DMS53 treated with DMSO at 0.1 percent for 48 hours (cell line): ENCODE data around the gene CUL2.
"Not testable (repeated sequence)": the region's sequence is repeated elsewhere in the genome, so short reads cannot be mapped to it uniquely, and the experiment has no call there.

Experiments
- DNase-seq: peaks from one replicate; lab custom pipeline; 2025; ENCODE audit not compliant: unreplicated experiment; lab: John Stamatoyannopoulos, UW

The CUL2 gene

DNA sequence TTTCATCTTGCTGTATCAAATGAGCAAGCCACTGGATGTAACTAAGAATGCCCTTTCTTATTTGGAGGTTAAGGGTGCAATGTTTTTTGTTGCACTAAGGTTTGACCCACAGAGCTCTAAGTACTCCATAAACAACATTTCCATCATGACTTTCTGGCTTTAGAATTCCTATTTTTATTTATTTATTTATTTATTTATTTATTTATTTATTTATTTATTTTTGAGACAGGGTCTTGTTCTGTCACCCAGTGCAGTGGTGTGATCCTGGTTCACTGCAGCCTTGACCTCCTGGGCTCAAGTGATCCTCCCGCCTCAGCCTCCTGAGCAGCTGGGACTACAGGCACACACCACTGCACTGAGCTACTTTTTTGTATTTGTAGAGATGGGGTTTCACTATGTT is 9.9 kb downstream of the CUL2 start:
- not testable (repeated sequence) for DNase-seq

GRCh38 chr10:35079763-35080162 is 10.4 kb downstream of the CUL2 start:
- DNase-seq = no peak

- no peak for DNase-seq
Observed at GRCh38 chr10:35079265-35079664, 10.9 kb downstream of the CUL2 start.

DNA sequence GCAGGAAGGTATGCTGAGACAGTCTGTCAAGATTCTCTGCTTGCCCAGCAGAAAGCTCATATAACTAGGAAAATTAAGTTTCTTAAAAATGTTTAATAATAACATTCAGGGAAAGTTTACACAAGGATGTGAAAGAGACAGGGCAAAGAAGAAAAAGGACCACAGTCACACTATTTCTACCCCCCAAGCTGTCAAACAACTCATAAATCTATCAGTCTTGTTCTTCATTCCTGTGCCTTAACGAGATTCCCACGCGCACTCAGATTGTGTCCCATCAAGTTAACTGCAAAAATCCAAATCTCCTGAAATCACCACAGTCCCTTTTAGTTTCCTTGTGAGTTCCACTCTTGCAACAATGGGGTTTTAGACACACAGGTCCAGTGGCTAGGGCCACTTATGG is 14.9 kb downstream of the CUL2 start:
- no peak for DNase-seq

- no peak for DNase-seq
Observed at GRCh38 chr10:35074266-35074665, 15.9 kb downstream of the CUL2 start.

DNA sequence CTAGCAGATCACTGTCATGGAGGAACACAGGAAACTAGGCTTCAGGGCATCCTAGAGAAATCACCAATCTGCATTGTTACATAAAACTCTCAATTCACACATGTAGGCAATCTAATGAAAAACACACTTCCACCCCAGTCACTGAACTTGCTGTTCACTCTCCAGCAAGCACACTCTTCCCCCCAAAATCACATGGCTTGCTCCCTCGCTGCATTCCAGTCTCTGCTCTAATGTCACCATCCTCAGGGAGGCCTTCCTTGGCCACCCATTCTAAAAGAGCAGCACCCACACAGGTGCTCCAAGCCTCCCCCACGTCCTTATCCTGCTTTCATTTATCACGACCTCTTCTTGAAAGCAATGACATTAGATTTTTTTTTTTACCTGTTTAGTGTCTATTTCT is 19.6 kb downstream of the CUL2 start:
- no peak for DNase-seq

DNA sequence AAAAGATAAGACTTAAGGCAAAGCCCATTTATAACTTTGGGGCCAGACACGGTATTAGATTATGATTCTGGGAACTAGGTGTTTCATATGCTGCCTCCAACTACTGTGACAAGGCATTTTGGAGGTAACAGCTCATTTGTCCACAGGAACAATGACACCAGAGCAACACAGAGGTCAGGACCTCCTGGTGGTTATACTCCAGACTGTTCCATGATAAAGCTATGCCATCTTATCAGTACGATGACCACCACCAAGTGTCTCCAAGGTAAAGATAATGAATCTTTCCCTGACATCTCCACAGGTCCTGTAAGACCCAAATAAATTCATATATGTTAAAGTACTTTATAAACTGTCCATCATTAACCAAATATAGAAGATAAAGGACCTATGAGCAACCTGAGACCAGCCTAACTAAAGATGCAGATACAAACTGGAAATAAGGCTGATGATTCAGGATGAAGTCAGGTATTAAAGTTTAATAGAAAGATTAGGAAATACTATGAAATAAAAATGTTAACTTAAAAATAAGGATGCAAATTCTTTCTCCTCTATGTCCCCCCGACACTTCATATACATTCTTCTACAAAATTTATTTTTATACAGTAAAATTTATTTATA is 26.2 kb downstream of the CUL2 start:
- no peak for DNase-seq

DNA sequence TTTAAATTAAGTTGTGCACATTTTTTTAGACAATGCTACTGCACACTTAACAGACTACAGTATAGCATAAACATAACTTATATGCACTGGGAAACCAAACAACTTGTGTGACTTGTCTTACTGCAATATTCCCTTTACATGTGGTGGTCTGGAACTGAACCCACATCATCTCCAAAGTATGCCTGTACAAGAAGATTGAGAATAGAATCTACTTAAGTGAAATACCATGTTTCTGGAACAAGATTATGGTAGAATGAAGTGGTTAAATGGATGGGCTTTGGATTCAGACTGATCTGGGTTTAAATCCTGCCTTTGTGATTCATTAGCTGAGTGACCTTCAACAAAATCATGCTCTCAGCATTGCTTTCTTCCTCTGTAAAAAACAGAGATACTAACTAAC is 30.7 kb downstream of the CUL2 start:
- DNase-seq = no peak

DNA sequence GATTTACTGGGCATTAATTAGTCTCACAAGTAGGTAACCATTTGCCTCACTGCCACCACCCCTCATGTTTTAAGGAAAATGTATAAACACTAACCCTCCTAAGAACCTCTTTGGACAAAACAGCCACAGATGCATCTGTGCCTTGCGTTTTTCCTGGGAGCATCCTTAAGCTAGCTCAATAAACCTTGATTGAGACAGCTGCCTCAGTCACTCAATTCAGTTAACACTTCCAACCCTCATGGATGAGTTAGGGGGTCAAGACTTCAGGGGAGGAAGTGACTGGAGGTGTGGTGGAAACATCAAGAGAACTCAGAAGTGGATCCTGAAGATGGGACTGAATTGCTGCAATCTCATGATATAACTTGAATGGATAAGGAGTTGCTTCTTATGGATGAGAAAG is 31.5 kb downstream of the CUL2 start:
- DNase-seq = no peak

- DNase-seq = no peak
Observed at GRCh38 chr10:35058134-35058533, 32.0 kb downstream of the CUL2 start.

DNA sequence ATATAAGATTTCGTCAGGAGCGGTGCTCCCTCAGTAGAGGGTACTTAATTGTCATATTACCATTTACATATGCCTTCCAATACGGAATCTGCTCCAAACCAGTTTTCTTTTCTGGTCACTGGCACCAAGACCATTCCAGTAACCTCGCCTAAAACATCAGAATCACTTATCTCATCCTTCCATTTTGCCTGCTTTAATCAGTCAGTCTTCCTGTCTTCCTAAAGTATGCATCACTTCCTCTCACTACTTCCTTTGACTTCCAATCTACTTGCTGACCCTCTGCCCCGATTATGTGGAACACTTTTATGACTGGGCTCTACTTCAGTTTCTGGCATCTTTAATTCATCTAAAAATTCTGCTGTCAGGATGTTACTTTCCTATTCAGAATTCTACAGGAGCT is 33.5 kb downstream of the CUL2 start:
- DNase-seq = no peak

DNA sequence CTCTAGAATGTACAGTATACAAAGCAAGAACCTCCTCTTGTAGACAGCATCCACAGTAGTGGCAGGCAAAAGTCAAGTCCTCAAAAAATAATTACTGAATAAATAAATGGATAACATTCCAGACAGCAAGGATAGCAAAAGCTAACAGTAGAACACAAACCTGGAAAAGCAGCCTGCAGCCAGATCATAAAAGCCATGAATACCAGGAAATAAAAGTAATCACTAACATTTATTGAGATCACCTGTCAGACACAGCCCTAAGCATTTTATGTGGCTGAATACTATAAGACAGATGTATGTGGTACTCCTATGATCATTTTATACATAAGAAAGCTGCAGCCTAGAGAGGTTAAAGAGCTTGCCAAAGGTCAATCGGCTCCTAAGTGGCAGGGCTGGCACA is 34.0 kb downstream of the CUL2 start:
- no peak for DNase-seq

DNA sequence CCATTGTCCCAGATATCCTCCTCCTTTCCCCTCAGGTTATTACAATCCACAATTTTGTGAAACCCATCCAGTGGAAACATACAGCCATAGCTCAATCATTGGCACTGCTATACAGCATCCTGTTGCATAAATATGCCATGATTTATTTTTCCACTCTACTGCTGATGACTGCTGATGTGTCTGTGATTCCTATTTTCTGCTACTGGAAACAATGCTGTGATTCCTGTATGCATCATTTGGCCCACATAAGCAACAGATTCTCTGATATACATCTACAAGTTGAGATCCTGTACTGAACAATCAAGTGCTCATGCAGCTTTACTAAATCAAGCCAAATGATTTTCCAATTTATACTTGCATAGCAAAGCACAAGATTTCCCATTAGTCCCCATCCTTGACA is 39.6 kb downstream of the CUL2 start:
- no peak for DNase-seq

GRCh38 chr10:35046074-35046473 is 44.1 kb downstream of the CUL2 start:
- no peak for DNase-seq

- DNase-seq = not testable (repeated sequence)
Observed at GRCh38 chr10:35045275-35045674, 44.9 kb downstream of the CUL2 start.

- no peak for DNase-seq
Observed at GRCh38 chr10:35043796-35044344, 46.3 kb downstream of the CUL2 start.

DNA sequence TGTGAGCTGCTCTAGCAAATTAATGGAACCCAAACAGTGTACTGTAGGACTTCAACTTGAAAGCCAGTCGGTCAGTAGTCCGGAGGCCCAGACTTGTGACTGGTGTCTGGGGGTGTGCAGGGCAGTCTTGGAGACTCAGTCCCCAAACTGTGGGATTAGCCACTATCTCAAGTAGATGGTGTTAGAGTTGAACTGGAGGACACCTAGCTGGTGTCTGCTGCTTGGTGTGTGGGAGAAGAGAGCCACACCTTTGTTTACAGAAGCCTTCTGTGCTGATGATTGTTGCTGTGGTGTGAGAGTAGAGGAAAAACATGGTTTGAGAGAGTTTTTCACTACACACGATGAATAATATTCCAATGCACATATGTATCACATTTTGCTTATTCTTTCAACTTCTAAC is 47.4 kb downstream of the CUL2 start:
- no peak for DNase-seq

GRCh38 chr10:35041502-35041879 is 48.6 kb downstream of the CUL2 start:
- no peak for DNase-seq

DNA sequence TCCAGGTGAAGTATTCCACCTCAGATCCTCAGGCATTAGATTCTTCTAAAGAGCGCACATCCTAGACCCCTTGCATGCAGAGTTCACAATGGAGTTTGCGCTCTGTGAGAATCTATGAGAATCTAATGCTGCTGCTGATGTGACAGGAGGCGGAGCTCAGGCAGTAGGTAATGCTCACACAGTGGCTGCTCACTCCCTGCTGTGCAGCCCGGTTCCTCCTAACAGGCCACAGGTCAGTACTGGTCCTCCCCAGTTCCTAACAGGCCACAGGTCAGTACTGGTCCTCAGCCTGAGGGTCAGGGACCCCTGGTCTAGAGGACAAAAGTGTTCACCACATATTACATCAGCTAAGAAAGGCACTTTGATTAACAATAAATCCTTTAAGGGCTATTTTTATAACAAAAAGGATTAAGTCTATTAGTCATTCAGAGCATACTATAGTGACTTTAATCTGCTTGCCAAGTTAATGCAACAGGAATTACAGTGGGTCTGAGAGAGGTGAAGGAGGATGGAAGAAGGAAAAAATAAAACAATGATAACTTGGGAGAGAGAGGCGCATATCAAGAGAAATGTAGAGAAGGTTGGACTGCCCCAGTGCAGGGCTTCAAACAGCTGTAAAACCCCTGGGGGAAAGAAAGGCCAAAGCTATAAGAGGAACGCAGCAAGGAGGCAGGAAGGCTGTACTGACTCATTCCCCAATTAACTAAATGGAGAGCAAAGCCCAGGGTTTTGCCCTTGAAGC is 49.2 kb downstream of the CUL2 start:
- no peak for DNase-seq

DNA sequence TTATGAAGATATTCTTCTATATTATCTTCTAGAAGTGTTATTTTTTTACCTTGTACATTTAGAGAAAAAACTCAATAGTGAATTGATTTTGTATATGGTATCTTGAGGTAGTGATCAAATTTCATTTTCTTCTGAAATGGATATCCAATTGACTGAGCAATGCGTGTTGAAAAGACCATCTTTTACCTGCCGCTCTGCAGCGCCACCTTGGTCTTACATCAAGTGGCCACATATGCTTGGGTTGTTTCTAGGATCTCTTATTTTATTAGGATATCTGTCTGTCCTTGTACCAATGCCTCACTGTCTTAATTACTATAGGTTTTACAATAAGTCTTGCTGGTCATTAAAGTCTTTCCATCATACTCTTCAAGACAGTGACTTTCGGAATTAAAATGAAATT is 53.0 kb downstream of the CUL2 start:
- DNase-seq = no peak

DNA sequence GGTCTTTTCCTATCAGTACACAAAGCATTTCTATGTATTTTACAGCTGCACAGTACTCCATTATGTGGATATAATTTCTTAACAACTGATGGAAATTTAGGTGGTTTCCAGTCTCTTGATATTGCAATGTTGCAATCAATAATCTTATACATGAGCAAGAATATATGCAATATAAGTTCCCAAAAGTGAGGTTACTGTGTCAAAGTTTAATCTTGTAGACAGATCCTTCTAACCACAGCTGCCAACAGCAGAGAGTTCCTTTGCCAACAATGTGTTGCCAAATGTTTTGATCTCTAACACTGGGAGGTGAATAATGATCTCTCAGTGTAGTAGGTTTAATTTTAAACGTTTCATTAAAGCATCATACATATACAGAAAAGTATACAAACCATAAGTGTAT is 54.5 kb downstream of the CUL2 start:
- DNase-seq = no peak

DNA sequence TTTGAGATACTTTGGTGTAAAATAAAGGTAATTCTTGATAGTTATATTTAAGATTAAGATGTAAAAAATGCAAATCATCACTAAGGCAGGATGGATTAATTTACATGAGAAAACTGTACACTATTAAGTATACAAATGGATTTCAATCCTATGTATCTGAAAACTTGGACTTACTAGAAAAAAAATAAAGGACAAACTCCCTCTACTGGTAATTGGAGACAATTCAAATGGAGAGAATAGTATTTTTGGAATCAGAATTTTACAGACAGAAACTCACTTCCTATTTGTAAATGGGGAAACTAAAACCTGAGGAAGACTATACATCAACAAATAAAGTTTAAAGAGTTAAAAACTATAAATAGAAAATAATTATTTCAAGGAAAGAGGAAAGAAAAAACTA is 62.6 kb downstream of the CUL2 start:
- DNase-seq = no peak

DNA sequence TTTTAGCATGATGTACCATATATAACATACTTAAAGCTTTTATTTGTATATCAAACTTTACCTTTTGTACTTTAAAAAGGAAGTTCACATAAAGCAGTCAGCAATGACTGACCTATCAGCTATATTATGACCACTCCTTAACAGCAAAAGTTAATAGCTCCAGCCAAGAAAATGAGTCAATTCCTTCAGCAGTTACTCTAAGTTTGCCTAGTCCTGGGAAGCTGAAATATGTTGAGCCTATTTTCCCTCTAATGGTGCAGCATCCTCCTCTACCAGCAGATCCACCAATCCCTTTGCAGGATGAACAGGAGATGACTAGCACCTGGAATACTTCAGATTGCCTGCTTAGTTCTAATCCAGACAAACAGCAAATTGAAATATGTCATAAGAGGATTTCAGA is 64.2 kb downstream of the CUL2 start:
- DNase-seq = no peak
